ENCODE measurements around the gene SMAD3. TPM values are rescaled to one million over a fixed set of nuclear protein-coding genes. Genes with fewer than 3 reads are reported as not detected.
A peak's percentile ranks its signal among the peaks of the same experiment; 100 is the strongest.

SMAD3 gene
- total RNA-seq, 1 donor from 2014 or later, result 8.2 TPM

DNA sequence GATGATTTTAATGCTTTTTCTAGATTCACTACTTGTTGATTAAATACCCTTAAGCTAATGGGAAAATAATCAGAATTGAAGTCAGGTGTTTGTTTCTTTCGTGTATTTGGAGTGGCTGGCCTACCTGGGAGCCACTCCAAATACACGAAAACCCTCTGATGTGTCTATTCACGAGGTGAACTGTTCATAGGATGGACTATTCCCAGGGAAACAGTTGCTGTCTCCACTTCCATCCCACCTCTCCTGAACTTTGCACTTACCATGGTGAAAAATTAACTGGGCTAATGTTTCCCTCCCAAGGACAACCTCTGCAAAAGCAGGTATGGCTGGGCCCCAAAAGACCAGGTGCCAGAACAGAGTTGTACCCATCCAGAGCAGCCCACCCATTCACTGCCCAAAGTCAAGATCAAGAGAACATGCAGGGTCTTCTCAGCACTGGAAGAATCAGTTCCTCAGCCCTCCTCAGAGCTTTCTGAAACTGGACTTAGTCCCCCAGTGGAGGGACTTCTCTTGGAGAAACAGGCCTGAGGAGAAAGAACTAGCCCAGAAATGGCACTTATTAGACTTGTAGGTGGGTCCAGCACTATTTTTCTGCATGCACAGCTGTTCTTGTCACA is 2.9 kb upstream of the SMAD3 start:
- no peak for DNase-seq (ENCODE audit: low spot score)
- Mint-ChIP-seq H3K36me3 (ENCODE audit: low read depth, unreplicated experiment) (no peaks in the 10 kb centered on the region), H3K27ac (ENCODE audit: unreplicated experiment) (no peak overlapping the region), H3K4me1 (ENCODE audit: unreplicated experiment) (peaks cover 13% of the 10 kb centered on the region), H3K27me3 (ENCODE audit: unreplicated experiment) (peaks cover 18% of the 10 kb centered on the region), H3K9me3 (ENCODE audit: unreplicated experiment) (no peaks in the 10 kb centered on the region), H3K4me3 (ENCODE audit: unreplicated experiment) (no peak overlapping the region)
- TF ChIP-seq CTCF (IDR thresholded peaks at IDR 0.05; ENCODE audit: unreplicated experiment), result no peak

DNA sequence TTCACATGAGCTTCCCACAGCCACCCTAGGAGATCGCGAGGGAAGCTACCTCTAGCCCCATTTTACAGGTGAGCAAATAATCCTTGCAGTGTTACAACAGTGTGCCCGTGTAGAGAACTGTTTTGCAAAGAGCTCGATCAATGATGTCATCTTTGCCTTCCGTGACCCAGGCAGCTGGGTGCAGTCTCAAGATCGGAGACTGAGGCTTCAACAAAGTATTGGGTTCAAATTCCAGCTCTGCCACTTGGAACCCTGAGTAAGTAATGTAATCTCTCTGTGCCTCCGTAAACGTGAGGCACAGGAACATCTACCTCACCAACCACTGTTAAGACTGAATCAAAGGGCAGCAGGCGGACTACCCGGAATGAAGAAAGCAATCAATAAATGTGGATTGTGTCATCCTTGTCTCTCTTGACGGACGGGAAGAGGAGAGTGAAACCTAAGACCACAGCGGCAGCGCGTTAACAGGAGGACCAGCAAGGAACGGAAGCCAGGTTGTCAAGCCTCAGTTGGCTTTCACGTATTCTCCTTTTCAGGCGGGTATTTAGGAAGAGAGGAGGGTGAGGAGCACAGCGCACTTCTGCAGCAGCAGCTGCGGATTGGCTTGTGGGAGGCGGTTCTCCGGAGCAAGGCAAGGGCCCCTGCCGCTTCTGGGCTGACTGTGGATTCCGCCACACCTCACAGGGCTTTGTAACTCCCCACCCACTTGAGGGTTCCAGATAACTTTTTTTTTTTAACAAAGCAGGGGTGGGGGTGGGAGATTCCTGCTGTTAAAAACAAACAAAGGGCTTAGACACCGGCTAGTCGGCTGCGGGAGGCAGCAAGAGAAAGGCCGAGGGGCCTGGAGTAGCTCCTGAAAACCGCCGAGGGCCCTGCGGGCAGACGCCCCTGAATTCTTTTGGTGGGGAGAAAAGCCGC is 1.5 kb upstream of the SMAD3 start:
- Mint-ChIP-seq H3K4me3 (ENCODE audit: unreplicated experiment) (peak overlapping the region; percentile 90), H3K27ac (ENCODE audit: unreplicated experiment) (no peak overlapping the region), H3K27me3 (ENCODE audit: unreplicated experiment) (peaks cover 22% of the 10 kb centered on the region), H3K9me3 (ENCODE audit: unreplicated experiment) (no peaks in the 10 kb centered on the region), H3K4me1 (ENCODE audit: unreplicated experiment) (peaks cover 18% of the 10 kb centered on the region), H3K36me3 (ENCODE audit: low read depth, unreplicated experiment) (no peaks in the 10 kb centered on the region)
- DNase-seq (ENCODE audit: low spot score), result peak; percentile 26
- TF ChIP-seq CTCF (IDR thresholded peaks at IDR 0.05; ENCODE audit: unreplicated experiment), result no peak

- no peak for TF ChIP-seq CTCF (IDR thresholded peaks at IDR 0.05; ENCODE audit: unreplicated experiment)
- Mint-ChIP-seq H3K27ac (ENCODE audit: unreplicated experiment) (peak overlapping the region; percentile 90), H3K9me3 (ENCODE audit: unreplicated experiment) (no peaks in the 10 kb centered on the region), H3K4me1 (ENCODE audit: unreplicated experiment) (peaks cover 18% of the 10 kb centered on the region), H3K27me3 (ENCODE audit: unreplicated experiment) (peaks cover 21% of the 10 kb centered on the region), H3K36me3 (ENCODE audit: low read depth, unreplicated experiment) (no peaks in the 10 kb centered on the region), H3K4me3 (ENCODE audit: unreplicated experiment) (peak overlapping the region; percentile 90)
- peak; percentile 55 for DNase-seq (ENCODE audit: low spot score)
These were observed 533 bp upstream of the SMAD3 start for GRCh38 chr15:67064607-67065530.

- Mint-ChIP-seq H3K4me1 (ENCODE audit: unreplicated experiment) (peaks cover 18% of the 10 kb centered on the region), H3K27me3 (ENCODE audit: unreplicated experiment) (peaks cover 19% of the 10 kb centered on the region), H3K27ac (ENCODE audit: unreplicated experiment) (no peak overlapping the region), H3K9me3 (ENCODE audit: unreplicated experiment) (no peaks in the 10 kb centered on the region), H3K36me3 (ENCODE audit: low read depth, unreplicated experiment) (no peaks in the 10 kb centered on the region), H3K4me3 (ENCODE audit: unreplicated experiment) (peak overlapping the region; percentile 97)
- TF ChIP-seq CTCF (IDR thresholded peaks at IDR 0.05; ENCODE audit: unreplicated experiment), result no peak
- peak; percentile 31 for DNase-seq (ENCODE audit: low spot score)
These were observed 898 bp downstream of the SMAD3 start for GRCh38 chr15:67066041-67066958.
